ENCODE data around the gene NSRP1.
"Not testable (repeated sequence)": the region's sequence is repeated elsewhere in the genome, so short reads cannot be mapped to it uniquely, and the experiment has no call there.

Gene NSRP1, protein sequence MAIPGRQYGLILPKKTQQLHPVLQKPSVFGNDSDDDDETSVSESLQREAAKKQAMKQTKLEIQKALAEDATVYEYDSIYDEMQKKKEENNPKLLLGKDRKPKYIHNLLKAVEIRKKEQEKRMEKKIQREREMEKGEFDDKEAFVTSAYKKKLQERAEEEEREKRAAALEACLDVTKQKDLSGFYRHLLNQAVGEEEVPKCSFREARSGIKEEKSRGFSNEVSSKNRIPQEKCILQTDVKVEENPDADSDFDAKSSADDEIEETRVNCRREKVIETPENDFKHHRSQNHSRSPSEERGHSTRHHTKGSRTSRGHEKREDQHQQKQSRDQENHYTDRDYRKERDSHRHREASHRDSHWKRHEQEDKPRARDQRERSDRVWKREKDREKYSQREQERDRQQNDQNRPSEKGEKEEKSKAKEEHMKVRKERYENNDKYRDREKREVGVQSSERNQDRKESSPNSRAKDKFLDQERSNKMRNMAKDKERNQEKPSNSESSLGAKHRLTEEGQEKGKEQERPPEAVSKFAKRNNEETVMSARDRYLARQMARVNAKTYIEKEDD

DNA sequence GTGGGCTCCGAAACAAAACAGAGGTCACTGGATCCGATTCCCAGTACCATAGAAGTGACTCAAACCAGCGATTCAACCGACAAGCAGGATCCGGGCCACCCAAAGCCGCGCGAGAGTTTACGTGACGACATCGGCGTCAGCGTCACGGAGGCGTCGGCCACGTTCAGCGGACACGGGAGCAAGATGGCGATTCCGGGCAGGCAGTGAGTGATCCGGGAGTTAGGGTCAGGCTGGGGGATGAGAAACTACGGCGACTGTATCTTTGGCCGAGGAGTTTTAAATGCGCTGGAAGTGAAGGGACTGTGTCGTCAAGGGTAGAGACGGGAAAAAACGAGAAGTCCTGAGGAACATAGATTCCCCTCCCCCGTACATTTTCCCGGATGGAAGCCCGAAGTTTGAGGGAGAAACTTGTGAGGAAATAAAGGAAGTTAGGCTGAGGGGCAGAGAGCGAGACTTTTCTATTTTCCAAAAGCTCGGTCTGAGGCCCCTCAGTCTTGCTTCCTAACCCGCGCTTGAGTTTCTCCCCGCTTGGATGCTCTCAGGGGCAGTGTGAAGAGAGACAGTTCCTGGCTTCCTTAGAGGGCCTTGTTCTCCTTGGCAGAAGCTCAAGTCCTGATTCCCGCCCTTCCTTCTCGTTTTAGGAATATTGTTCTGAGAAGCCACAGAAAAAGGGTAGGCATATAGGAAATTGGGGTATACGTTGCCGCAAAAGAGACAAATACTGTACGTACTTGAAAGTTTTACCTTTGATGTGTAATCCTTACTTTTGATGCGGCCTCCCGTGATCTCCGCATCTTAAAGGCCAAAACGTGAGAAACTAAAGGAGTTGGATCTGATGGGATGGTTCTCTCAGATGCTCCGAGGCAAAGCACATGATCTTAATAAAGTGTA lies at the start of gene NSRP1:
Gene NSRP1, plus strand, starts transcription at position 156 of the 891 bp plus-strand sequence. Its CDS starts 28 bp downstream, at position 184.
- peak; percentile 97 for DNase-seq (ENCODE audit: low spot score)

DNA sequence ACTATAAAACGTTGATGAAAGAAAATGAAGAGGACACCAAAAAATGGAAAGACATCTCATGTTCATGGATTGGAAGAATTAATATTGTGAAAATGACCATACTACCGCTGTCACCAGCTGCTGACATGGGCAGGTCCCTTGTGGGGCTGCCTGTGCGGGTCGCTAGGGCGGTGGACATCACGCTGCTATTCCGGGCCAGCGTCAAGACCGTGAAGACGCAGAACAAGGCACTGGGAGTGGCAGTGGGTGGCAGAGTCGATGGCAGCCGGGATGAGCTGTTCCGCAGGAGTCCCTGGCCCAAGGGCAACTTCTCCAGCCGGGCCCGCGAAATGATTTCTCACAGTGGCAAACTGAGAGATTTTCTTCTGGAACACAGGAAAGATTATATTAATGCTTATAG lies 48.2 kb upstream of the NSRP1 start:
- no peak for DNase-seq (ENCODE audit: low spot score)

DNA sequence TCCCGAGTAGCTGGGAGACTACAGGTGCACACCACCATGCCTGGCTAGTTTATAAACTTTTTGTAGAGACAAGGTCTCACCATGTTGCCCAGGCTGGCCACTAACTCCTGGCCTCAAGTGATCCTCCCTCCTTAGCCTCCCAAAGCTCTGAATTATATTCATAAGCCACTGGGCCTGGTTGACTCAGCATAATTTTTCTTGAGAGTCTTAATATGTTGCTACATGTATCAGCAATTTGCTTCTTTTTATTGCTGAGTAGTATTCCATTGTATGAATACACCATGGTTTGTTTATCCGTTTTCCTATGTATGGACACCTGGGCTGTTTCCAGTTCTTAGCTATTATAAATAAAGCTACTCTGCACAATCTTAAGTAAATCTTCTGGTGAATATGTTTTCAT lies 42.4 kb upstream of the NSRP1 start:
- no peak for DNase-seq (ENCODE audit: low spot score)

DNA sequence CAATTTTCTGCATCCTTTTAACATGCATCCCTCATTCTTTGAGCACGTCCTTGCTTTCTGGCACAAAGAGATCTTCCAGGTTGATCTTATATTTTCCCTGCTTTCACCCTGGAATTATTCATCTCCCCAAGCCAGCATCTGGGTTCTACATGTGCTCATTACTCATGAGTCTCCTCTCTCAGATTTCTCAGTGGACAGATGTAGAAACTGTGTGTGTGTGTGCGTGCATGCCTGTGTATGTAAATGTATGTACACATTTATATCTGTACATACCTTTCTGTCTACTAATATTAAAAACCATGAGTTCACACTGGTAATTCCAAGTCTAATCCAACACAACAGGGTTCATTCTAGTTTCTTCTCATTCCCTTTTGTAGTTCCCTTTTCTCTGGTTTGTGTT lies 41.9 kb upstream of the NSRP1 start:
- DNase-seq (ENCODE audit: low spot score), result no peak

DNA sequence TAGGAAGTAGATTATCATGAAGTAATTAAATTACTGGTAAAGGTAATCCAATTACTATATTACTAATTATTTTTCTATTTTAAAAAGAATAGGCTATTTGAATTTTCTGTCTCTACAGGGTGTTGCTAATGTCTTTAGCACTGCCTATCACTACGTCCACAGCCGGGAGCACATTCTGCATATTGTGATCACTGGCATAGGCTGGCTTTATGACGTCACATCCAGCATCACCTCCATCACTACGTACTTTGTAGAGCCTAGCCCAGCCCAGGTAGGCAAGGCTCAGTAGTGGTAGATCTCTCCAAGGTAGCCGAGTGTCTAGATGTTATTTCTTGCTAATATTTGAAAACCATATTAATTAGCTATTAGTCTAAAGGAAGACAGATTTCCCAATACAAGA lies 33.8 kb upstream of the NSRP1 start:
- no peak for DNase-seq (ENCODE audit: low spot score)

DNA sequence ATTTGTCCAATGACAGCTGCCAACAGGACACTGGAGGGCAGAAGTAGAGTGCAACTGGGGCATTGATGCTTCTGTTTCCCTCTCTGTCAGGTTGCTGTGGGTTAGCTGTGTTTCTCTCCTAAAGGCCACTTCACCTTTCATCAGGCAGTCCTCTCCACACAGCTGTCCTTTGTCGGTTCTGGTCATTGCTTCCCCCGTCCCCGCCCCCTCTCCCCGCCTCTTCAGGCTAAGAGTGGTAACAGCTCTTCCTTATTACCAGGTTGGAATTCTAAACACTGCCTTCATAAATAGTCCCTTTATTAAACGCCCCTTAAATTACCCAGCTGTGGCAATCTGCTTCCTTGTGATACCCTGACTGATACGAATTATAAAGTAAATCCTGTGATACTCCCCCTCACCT lies 31.8 kb upstream of the NSRP1 start:
- DNase-seq (ENCODE audit: low spot score), result no peak

DNA sequence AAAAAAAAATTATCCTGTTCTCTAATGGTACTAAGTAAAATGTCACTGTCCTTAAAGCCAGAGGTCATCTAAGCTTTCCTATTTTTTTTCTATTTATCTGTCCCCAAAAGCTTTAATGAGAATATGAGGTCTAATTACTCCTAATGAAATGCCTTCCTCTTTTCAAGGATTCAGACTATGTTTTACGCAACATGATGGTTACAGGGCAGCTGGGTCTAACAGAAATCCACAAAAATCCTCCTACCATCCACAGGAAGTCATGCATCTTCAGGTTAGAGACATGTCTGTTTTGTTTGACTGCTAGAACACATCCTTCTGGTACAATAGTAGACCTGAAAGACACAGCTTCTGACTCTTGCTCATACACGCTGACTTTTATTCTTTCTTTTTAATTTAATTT lies 29.7 kb upstream of the NSRP1 start:
- no peak for DNase-seq (ENCODE audit: low spot score)

DNA sequence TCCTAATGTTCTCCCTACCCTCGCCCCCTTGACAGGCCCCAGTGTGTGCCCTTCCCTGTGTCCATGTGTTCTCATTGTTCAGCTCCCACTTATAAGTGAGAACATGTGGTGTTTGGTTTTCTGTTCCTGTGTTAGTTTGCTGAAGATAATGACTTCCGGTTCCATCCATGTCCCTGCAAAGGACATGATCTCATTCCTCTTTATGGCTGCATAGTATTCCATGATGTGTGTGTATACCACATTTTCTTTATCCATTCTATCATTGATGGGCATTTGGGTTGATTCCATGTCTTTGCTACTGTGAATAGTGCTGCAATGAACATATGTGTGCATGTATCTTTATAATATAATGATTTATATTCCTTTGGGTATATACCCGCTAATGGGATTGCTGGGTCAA lies 29.2 kb upstream of the NSRP1 start:
- not testable (repeated sequence) for DNase-seq (ENCODE audit: low spot score)

DNA sequence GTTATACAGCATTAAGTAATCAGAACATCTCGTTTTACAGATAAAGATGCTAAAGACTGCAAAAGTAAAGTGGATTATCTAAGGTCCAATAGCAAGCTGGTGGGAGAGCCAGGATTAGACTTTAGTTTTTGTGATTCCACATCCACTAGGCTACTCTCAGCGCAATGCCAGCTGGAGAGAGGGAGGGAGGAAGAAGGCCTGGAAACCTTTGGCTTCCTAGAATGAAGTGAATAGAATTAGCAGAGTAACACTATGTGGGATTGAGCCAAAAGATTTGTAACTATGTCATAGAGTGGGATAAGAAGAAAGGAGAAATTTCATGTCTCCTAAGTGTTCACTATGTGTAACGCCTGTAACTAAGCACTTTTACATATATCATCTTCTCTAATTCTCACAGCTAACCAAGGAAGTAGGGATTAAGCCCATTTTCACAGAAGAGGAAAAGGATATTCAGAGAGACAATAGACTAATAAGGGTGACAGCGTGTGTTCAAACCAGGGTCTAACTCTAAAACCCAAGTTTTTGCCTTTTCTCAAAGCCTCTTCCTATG lies 25.4 kb upstream of the NSRP1 start:
- DNase-seq (ENCODE audit: low spot score), result no peak

DNA sequence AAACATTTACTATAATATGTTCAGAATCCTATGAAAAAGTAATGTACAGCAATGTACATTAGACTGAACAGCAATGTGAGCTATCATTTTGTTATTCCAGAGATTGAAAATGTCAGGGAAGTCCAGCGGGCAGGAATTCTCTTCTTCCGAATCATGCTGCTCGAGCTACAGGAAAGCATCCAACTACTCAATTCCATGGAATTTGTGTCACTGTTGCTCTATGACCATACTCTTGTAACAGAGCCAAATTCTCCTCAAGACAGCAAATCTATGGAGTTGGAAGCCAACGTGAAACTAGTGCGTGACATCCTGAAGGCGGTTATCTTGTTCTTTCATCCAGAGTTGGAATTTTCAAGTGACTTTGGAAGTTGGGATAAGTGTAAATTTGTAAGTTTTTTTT lies 24.8 kb upstream of the NSRP1 start:
- no peak for DNase-seq (ENCODE audit: low spot score)

DNA sequence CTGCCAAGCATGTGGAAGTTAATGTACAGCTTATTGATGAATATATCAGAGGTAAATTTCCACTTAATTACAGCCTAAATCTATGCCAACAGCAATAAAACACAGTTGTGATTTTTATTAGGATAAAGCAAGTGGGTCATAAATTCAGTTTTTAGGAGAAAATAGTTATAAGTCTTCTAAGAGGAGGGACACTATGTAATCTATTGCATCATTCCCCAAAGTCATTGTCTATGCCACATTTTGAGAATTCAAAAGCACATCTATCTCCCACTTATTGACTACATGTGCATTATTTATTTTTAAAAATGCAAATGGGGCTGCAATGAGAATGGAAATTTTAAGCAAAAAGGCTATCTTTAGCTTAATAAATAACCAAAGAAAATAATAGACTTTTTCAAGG lies 23.7 kb upstream of the NSRP1 start:
- DNase-seq (ENCODE audit: low spot score), result no peak

DNA sequence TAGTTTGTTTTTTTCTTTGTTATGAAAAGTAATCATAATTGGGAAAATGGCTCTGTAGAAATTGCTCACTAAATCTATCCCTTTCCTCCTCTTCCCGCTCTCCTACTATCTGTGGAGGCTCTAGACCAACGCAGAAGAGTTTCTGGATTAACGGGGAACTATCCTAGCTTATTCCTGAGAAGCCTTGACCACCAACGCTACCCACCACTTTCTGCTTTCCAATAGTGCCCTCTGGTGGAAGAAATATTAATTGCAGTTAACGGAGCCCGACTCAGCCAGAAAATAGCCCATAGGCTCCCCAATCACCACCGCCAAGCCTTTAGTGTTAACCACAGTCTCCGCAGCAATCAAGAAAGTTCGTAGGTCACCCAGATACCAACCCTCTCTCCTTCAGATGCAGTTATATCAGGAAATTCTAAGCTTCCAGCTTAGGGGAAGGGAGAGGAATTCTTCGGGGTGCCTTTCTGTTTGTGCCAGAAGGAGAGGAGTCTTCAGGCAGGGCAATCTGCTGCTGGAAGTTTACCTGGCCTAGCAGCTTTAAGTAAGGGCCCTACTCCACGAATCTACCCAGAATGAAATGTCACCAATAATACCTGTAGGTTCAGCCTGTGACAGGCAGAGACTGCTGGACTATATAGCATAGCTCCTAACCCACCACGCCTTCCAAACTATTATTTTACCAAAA lies 23.0 kb upstream of the NSRP1 start:
- DNase-seq (ENCODE audit: low spot score), result peak; percentile 82

DNA sequence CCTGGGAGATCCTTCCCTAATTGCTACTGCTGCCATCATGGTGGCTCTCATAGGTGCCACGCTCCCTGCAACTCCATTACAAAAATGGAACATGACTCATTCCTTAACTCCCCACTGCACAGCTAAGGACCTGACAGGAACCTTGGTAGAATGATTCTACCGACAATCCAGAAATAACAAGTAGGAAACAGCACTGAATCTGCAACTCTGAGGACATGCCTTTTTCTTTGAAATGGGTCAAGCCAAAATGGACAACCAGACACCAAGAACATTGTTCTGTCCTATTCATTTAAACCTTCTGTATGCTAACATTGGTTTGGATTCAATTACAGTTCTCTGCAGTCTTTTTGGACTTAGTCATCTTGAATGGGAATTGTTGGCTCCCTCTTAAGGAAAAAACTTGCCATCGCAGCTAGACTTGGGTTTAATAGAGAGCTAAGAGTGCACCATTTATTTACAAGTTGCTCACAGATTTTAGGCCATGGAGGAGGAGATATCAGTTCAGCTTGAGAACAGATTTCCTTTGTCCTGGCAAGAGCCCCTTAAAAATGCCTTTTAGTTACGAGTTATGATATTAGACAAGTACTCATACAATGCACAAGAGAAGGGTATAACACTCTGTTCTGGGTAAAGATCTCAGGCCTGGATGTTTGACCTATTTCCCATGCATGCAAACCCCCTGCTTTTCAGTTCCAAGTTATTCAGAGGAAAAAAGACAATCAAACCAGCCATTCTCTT lies 20.9 kb upstream of the NSRP1 start:
- no peak for DNase-seq (ENCODE audit: low spot score)

DNA sequence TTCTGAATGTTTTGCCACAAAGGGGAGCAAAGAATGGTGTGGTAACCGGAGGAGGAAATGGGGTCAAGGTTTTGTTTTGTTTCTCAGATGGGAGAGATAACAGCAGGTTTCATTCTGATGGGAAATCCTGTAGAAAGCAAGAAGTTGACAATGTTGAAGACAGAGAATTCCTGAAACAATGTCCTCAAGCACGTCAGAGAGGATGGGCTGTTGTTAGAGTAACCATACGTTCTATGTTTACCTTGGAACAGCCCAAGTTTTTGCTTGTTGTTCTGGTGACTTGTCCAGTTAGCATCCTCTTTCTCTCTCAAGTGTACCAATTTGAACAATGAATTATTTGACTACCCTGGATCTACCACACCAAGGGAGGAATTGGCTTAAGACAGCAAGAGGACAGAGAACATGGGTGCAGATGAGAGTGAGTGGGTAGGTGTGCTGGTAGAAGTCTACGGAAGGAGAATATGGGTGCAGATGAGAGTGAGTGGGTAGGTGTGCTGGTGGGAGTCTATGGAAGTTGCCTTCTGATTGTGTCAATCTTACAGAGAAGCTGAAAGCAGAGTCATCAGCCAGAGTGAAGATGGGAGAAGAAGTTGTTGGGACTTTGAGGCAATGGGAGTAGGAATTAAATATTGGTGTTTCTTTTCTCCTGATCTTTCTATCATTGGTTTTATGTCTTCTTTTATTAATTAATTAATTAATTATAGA lies 14.8 kb upstream of the NSRP1 start:
- no peak for DNase-seq (ENCODE audit: low spot score)

DNA sequence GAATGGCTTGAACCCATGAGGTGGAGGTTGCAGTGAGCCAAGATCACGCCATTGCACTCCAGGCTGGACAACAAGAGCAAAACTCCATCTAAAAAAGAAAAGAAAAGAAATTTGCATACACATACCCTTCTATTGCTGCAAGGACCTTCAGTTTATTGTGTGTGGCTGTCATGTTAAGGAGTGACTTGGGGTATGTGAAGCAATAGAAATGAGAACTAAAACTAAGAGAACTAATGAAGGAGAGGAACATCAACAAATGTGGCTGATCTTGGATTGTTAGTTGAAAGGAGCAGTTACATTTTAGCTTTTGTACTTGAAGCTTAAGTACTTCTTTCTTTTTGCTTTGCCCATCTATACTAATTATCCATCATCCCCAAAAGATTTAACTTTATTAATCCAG lies 12.7 kb upstream of the NSRP1 start:
- no peak for DNase-seq (ENCODE audit: low spot score)

DNA sequence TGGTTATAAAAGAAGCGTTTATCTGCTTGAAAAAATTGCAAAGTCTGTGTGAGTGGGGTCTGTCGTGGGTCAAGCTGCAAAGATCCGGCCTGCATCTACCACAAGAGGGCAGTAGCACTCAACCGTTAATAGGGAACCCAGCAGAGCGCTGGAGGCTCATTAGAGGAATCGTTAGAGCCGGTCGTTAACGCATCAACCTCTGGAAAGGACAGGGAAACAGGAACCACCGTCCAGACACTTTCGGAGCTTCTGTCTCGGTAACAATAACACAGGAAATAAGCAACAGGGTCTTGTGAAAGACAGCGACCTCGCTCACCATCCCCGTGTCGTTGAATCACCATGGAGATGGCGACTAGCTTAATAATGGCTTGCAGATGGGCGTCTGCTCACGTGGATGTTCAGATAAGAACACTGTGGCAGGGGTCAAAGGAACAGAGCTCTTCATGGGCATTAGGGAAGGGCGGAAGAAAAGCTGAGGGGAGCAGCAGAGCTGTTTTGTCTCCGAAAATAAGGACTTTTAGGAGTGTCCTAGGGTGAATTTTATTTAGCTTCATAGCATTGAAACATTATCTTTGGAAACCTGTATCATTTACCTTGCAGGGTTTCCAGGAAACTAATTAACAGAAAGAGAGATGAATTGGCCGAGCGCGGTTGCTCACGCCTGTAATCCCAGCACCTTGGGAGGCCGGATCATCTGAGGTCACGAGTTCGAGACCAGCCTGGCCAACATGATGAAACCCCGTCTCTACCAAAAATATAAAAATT lies 11.9 kb upstream of the NSRP1 start:
- DNase-seq (ENCODE audit: low spot score), result peak; percentile 88

DNA sequence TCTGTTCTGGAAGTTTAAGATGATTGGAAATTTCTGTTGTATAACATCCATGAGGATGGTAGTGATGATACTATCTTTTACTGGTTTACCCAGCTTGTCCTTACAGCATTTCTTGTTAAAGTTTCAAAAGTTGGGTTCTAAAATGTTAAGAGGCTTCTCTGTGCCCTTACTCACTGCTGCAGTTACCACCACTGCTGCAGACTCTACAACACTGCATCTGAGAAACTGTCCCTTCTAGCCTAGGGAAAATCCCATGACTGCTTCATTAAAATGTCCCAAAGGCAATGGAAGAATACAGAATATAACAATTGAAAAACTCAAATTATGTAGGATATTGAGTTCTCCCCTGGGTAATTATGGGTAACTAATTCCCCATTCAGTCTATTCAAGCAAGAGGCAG lies 3.8 kb upstream of the NSRP1 start:
- DNase-seq (ENCODE audit: low spot score), result no peak

DNA sequence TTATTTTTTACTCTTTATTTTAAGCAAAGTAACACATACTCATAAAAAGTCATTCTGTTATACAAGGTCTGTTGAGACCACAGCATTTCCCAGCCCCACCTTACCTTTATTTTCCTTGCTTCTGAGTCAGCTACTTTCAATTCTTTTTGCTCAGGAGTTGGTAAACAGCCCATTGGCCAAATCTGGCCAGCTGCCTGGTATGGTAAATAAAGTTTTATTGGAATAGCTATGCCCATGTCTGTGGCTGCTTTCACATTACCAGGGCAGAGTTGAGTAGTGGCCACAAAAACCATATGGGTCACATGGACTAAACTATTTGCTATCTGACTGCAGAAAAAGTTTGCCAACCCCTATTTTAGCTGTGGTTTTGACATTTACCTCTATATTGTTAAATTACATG lies 3.4 kb upstream of the NSRP1 start:
- DNase-seq (ENCODE audit: low spot score), result no peak

DNA sequence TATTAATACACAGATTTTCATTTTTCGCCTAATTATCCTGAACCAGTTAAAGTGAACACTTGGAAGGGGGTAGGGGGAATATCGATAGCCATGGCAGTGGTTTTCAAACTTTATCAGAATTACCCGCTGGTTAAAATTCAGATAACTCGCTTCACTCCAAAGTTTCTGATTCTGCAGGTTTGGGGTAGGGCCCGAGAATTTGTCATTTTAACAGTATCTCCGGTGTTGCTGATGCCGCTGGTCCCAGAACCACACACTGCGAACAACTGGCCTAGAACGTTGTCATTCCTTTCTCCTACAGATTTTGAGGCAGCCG lies 313 bp upstream of the NSRP1 start:
- no peak for DNase-seq (ENCODE audit: low spot score)

DNA sequence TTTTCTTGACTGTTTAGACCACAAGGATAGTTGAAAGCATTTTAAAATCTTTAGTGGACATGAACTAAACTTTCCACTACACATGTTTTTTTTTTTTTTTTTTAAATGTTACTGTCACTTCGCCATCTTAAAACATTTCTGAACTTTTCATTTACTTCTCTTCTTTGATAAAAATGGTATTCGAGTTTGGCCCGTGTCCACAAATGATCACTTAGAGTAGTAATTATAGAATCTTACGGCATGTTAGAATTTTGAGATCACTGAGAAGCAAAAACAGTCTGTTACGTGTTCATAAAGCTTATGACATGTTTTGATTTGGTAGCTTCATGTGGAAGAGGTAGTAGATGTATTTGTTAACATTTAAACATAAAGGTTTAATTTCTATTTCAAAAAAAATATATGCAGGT lies 1.1 kb downstream of the NSRP1 start:
- DNase-seq (ENCODE audit: low spot score), result no peak
